Mesenchymal stem cell (in vitro differentiated cells and primary cell): ENCODE results near the gene CMTR2.

ENCODE experiments used
- DNase-seq: peaks from one replicate; pipeline ENCODE4 v3.0.0-alpha.2; 2013
- H2AFZ ChIP-seq: one replicate; pipeline ENCODE4 v1.6.1; 2013; ENCODE audit warnings: low read depth, mild to moderate bottlenecking, control low read depth, inconsistent platforms, low read length, moderate library complexity
- H2AK5ac ChIP-seq: 2 replicates; pipeline ENCODE4 v1.6.1; 2013; ENCODE audit warnings: low read length, moderate library complexity, mild to moderate bottlenecking, inconsistent platforms; ENCODE audit not compliant: severe bottlenecking
- H2BK120ac ChIP-seq: one replicate; pipeline ENCODE4 v1.6.1; 2013; ENCODE audit warnings: low read depth, mild to moderate bottlenecking, inconsistent platforms, low read length, moderate library complexity
- H2BK12ac ChIP-seq, 2 experiments: one replicate each; pipeline ENCODE4 v1.6.1; 2013; ENCODE audit warnings: inconsistent platforms in 2 of 2, low read length in 2 of 2, mild to moderate bottlenecking in 2 of 2, moderate library complexity in 2 of 2, control low read depth in 1 of 2
- H2BK15ac ChIP-seq: one replicate; pipeline ENCODE4 v1.6.1; 2013; ENCODE audit warnings: mild to moderate bottlenecking, low read depth, inconsistent platforms; ENCODE audit not compliant: poor library complexity, severe bottlenecking
- H2BK5ac ChIP-seq: 2 replicates; pipeline ENCODE4 v1.6.1; 2013; ENCODE audit warnings: low read depth, mild to moderate bottlenecking, low read length, control low read depth, inconsistent platforms; ENCODE audit not compliant: poor library complexity, severe bottlenecking
- H3K14ac ChIP-seq, 2 experiments: one replicate each; pipeline ENCODE4 v1.6.1; 2013; ENCODE audit warnings: inconsistent platforms in 2 of 2, low read length in 2 of 2, control low read depth in 1 of 2, mild to moderate bottlenecking in 1 of 2, moderate library complexity in 1 of 2
- H3K18ac ChIP-seq, 2 experiments: one replicate each; pipeline ENCODE4 v1.6.1; 2013; ENCODE audit warnings: inconsistent platforms in 2 of 2, low read length in 2 of 2, control low read depth in 1 of 2, low read depth in 1 of 2, mild to moderate bottlenecking in 1 of 2
- H3K23ac ChIP-seq, 2 experiments: one replicate each; pipeline ENCODE4 v1.6.1; 2013; ENCODE audit warnings: inconsistent platforms in 2 of 2, low read length in 2 of 2, mild to moderate bottlenecking in 2 of 2, moderate library complexity in 2 of 2, control low read depth in 1 of 2
- H3K27ac ChIP-seq: 2 replicates; pipeline ENCODE4 v1.5.1; 2013; ENCODE audit warnings: mild to moderate bottlenecking, moderate library complexity, low read length, control low read depth, inconsistent platforms; ENCODE audit not compliant: poor library complexity, severe bottlenecking
- H3K27me3 ChIP-seq, 2 experiments: 2 replicates each; pipeline versions ENCODE4 v1.6.1 to v1.7.0; 2013; ENCODE audit warnings: low read length in 2 of 2, mild to moderate bottlenecking in 2 of 2, moderate library complexity in 2 of 2, control low read depth in 1 of 2, inconsistent platforms in 1 of 2; ENCODE audit not compliant: control insufficient read depth in 1 of 2, insufficient read depth in 1 of 2
- H3K36me3 ChIP-seq, 2 experiments: 2 replicates each; pipeline versions ENCODE4 v1.6.1 to v1.7.0; 2013; ENCODE audit warnings: low read length in 2 of 2, control low read depth in 1 of 2, inconsistent platforms in 1 of 2, low read depth in 1 of 2, mild to moderate bottlenecking in 1 of 2; ENCODE audit not compliant: insufficient read depth in 2 of 2, control insufficient read depth in 1 of 2
- H3K4ac ChIP-seq, 2 experiments: one replicate each; pipeline ENCODE4 v1.6.1; 2013; ENCODE audit warnings: inconsistent platforms in 2 of 2, low read length in 2 of 2, mild to moderate bottlenecking in 2 of 2, moderate library complexity in 2 of 2, control low read depth in 1 of 2, low read depth in 1 of 2
- H3K4me1 ChIP-seq: 2 replicates; pipeline ENCODE4 v1.6.1; 2013; ENCODE audit warnings: low read depth, low read length, control low read depth; ENCODE audit not compliant: control insufficient read depth, insufficient read depth
- H3K4me2 ChIP-seq: 2 replicates; pipeline ENCODE4 v1.6.1; 2013; ENCODE audit warnings: low read length, mild to moderate bottlenecking, inconsistent platforms; ENCODE audit not compliant: poor library complexity, severe bottlenecking
- H3K4me3 ChIP-seq, 2 experiments: 2 replicates each; pipeline versions ENCODE4 v1.5.1 to v1.7.0; 2013; ENCODE audit warnings: low read length in 2 of 2, mild to moderate bottlenecking in 2 of 2, control low read depth in 1 of 2, low read depth in 1 of 2; ENCODE audit not compliant: insufficient read depth in 1 of 2
- H3K79me1 ChIP-seq: replicated peaks from 2 replicates; pipeline ENCODE4 v1.6.1; 2013; ENCODE audit warnings: mild to moderate bottlenecking, control low read depth, low read length, inconsistent platforms; ENCODE audit not compliant: poor library complexity, severe bottlenecking
- H3K9ac ChIP-seq: 2 replicates; pipeline ENCODE4 v1.7.0; 2013; ENCODE audit warnings: mild to moderate bottlenecking, low read length, moderate library complexity
- H3K9me3 ChIP-seq: 2 replicates; pipeline ENCODE4 v1.7.0; 2013; ENCODE audit warnings: mild to moderate bottlenecking, low read length; ENCODE audit not compliant: control insufficient read depth
- H4K8ac ChIP-seq: one replicate; pipeline ENCODE4 v1.6.1; 2013; ENCODE audit warnings: inconsistent platforms, mild to moderate bottlenecking, low read length, moderate library complexity
- H4K91ac ChIP-seq: one replicate; pipeline ENCODE4 v1.6.1; 2013; ENCODE audit warnings: mild to moderate bottlenecking, low read length, inconsistent platforms
- WGBS: methylation state at CpG from one replicate; pipeline ENCODE4 v1.1.7; 2013; ENCODE audit warnings: mixed read lengths; 5-methylcytosine and 5-hydroxymethylcytosine counted together

CMTR2 gene

GRCh38 chr16:71247478-71247877 lies 41.7 kb downstream of the CMTR2 start:
- Histone ChIP-seq H2BK120ac (no peak overlapping the region), H3K4me2 (no peak overlapping the region), H3K27ac (no peak overlapping the region), H3K4me1 (no peaks in the 10 kb centered on the region), H3K18ac (no peak overlapping the region), H4K8ac (no peak overlapping the region), H2BK5ac (no peak overlapping the region), H2AFZ (no peak overlapping the region), H3K14ac (no peak overlapping the region), H3K27me3 (no peaks in the 10 kb centered on the region), H2BK15ac (no peak overlapping the region), H3K9me3 (no peaks in the 10 kb centered on the region), H3K9ac (no peak overlapping the region), H3K36me3 (no peaks in the 10 kb centered on the region), H3K4ac (no peak overlapping the region), H4K91ac (no peak overlapping the region), H2AK5ac (no peak overlapping the region), H3K4me3 (no peak overlapping the region), H3K79me1 (no peaks in the 10 kb centered on the region), H3K23ac (no peak overlapping the region), H2BK12ac (no peak overlapping the region)
- no peak for DNase-seq
- WGBS, result 80% methylated on average over 7 of the region's 7 CpGs

GRCh38 chr16:71246309-71246708 lies 42.9 kb downstream of the CMTR2 start:
- H3K9me3 ChIP-seq, result no peaks in the 10 kb centered on the region
- no peaks in the 10 kb centered on the region for H3K36me3 ChIP-seq
- no peak for DNase-seq
- H3K23ac ChIP-seq, result no peak overlapping the region
- H3K4me1 ChIP-seq, result no peaks in the 10 kb centered on the region
- H2BK12ac ChIP-seq, result no peak overlapping the region
- H3K9ac ChIP-seq, result no peak overlapping the region
- H4K8ac ChIP-seq, result no peak overlapping the region
- no peak overlapping the region for H2BK5ac ChIP-seq
- no peak overlapping the region for H3K4me2 ChIP-seq
- H4K91ac ChIP-seq, result no peak overlapping the region
- no peaks in the 10 kb centered on the region for H3K79me1 ChIP-seq
- no peak overlapping the region for H3K14ac ChIP-seq
- H2BK15ac ChIP-seq, result no peak overlapping the region
- no peak overlapping the region for H3K27ac ChIP-seq
- no peak overlapping the region for H2AK5ac ChIP-seq
- no peak overlapping the region for H3K4ac ChIP-seq
- no peak overlapping the region for H3K4me3 ChIP-seq
- H3K27me3 ChIP-seq, result no peaks in the 10 kb centered on the region
- H2AFZ ChIP-seq, result no peak overlapping the region
- H3K18ac ChIP-seq, result no peak overlapping the region
- H2BK120ac ChIP-seq, result no peak overlapping the region

- H3K23ac ChIP-seq, result no peak overlapping the region
- no peak overlapping the region for H3K14ac ChIP-seq
- H2AK5ac ChIP-seq, result no peak overlapping the region
- H3K79me1 ChIP-seq, result no peaks in the 10 kb centered on the region
- H3K9me3 ChIP-seq, result no peaks in the 10 kb centered on the region
- no peak overlapping the region for H3K18ac ChIP-seq
- no peaks in the 10 kb centered on the region for H3K36me3 ChIP-seq
- no peaks in the 10 kb centered on the region for H3K27me3 ChIP-seq
- no peaks in the 10 kb centered on the region for H3K4me1 ChIP-seq
- no peak overlapping the region for H3K4ac ChIP-seq
- H2BK5ac ChIP-seq, result no peak overlapping the region
- H3K9ac ChIP-seq, result no peak overlapping the region
- WGBS, result 100% methylated on average over 1 of the region's 1 CpG
- no peak overlapping the region for H2BK12ac ChIP-seq
- no peak overlapping the region for H2BK15ac ChIP-seq
- no peak overlapping the region for H4K8ac ChIP-seq
- no peak overlapping the region for H3K4me2 ChIP-seq
- no peak overlapping the region for H2AFZ ChIP-seq
- H4K91ac ChIP-seq, result no peak overlapping the region
- no peak overlapping the region for H3K4me3 ChIP-seq
- DNase-seq, result no peak
- no peak overlapping the region for H3K27ac ChIP-seq
- no peak overlapping the region for H2BK120ac ChIP-seq
These were observed 44.7 kb downstream of the CMTR2 start for GRCh38 chr16:71244521-71244920.

GRCh38 chr16:71242601-71243000 lies 46.6 kb downstream of the CMTR2 start:
- Histone ChIP-seq H2BK5ac (no peak overlapping the region), H3K36me3 (no peaks in the 10 kb centered on the region), H3K23ac (no peak overlapping the region), H3K79me1 (no peaks in the 10 kb centered on the region), H3K4me1 (no peaks in the 10 kb centered on the region), H3K4ac (no peak overlapping the region), H3K14ac (no peak overlapping the region), H3K4me3 (no peak overlapping the region), H2BK15ac (no peak overlapping the region), H4K8ac (no peak overlapping the region), H3K18ac (no peak overlapping the region), H3K4me2 (no peak overlapping the region), H4K91ac (no peak overlapping the region), H2BK12ac (no peak overlapping the region), H3K27me3 (no peaks in the 10 kb centered on the region), H2AK5ac (no peak overlapping the region), H2BK120ac (no peak overlapping the region), H3K27ac (no peak overlapping the region), H3K9me3 (no peaks in the 10 kb centered on the region), H3K9ac (no peak overlapping the region), H2AFZ (no peak overlapping the region)
- no peak for DNase-seq
- 47% methylated on average over 3 of the region's 3 CpGs for WGBS
